Testis (tissue), 2 donors: ENCODE data around the gene COL4A1.

Source experiments
- CTCF ChIP-seq, 3 experiments: fragments of 450-650 bp in 2 of 3; fragments of 200-600 bp in 1 of 3; sonication (generic) in 1 of 3; IDR thresholded peaks; one replicate each; pipeline ENCODE4 v1.5.1; 2016 to 2019; ENCODE audit warnings: antibody characterized with exemption in 3 of 3, mild to moderate bottlenecking in 2 of 3, moderate library complexity in 1 of 3
- POLR2A ChIP-seq: fragments of 450-650 bp; IDR thresholded peaks from one replicate; pipeline ENCODE4 v1.6.1; 2017; ENCODE audit warnings: antibody characterized with exemption, mild to moderate bottlenecking, moderate library complexity

GRCh38 chr13:110320645-110321044, 13.7 kb upstream of the COL4A1 start:
- TF ChIP-seq CTCF (IDR thresholded peaks at IDR 0.05) (no peak), POLR2A (no peak)
